DMS114 treated with DMSO at 0.1 percent for 48 hours (cell line): ENCODE results near the gene UBE3D.
"Not testable (repeated sequence)": the region's sequence is repeated elsewhere in the genome, so short reads cannot be mapped to it uniquely, and the experiment has no call there.

ENCODE experiments used
- DNase-seq: peaks from one replicate; lab custom pipeline; 2025; ENCODE audit not compliant: unreplicated experiment; lab: John Stamatoyannopoulos, UW

The UBE3D gene

GRCh38 chr6:82979657-82980056 is 86.0 kb downstream of the UBE3D start:
- DNase-seq, result no peak

- no peak for DNase-seq
These were observed 87.2 kb downstream of the UBE3D start for GRCh38 chr6:82978362-82978945.

DNA sequence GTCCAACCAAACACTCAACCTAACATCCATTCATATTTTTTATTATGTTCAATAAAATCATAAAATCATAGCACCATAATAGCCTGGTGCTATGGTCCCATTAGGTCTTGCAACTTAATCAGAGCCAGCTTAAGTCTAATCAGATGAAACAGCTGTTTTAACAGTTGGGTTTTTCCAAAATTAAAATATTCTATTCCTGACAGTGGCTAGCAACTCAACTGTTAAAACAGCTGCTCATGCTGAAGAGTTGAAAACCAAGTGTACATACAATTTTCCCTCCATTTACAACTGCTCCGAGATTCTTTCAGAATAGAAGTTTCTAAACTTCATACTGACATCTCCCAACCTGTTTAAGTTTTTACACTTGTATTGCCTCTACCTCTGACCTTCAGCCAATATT is 89.5 kb downstream of the UBE3D start:
- no peak for DNase-seq

GRCh38 chr6:82971877-82972460 is 93.7 kb downstream of the UBE3D start:
- DNase-seq, result no peak

DNA sequence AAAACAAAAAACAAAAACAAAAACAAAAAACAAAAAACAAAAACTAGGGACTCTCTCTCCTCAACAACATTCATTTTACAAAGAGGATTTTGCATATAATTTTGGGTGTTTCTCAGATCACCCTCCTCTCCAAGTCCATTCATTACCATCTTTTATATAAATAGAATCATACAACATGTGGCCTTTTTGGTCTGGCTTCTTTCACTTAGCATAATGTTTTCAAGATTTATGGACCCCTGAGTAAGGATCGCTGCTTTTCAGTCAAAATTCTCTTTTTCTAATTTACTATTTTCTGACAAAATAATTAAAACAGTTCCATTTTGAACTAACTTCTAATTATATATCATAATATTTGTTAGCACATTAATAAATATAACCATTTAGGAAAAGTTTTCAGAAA is 94.8 kb downstream of the UBE3D start:
- no peak for DNase-seq

DNA sequence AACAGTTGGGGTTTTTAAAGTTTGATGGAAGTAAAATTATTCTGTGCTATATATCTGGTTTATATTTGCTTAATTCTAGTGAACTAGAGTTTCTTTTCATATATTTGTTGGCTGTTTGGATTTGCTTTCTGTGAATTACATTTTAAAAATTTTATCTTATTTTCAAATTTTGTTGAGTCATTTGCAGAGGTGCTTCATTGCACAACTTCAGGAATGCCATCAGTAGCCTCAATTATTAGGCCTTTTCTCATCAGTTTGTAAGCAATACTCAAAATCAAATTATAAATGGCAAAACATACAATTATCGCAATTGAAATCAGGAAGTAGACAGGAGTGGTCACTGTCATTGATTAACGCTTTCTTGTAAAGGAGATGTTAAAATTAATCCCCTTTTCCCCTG is 96.9 kb downstream of the UBE3D start:
- no peak for DNase-seq

- DNase-seq, result no peak
These were observed 102.3 kb downstream of the UBE3D start for GRCh38 chr6:82963191-82963925.

DNA sequence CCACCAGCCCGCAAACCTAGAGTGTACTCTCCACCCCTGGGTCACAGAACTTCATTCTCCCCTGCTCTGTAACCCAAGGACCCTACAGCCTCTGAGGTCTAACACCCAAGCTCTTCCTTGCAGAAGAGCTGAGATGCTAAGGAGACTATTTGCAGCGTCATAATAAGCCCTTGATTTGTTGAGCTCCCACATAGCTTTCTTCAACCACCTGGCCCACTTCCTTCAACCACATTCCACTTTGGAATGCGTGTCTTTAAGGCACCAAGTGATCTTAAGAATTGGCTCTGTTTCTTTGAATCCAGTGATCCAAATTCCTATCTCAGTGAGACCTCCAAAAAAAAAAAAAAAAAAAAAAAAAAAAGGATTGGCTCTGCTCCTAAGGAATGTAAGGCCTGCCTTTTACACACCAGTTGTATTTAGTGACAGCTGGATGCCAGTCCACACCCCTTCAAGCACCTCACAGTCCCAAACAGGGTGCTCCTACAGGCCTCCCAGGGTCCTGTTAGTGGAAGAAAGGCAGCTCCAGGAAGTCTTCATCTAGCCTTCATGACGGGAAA is 106.2 kb downstream of the UBE3D start:
- no peak for DNase-seq

DNA sequence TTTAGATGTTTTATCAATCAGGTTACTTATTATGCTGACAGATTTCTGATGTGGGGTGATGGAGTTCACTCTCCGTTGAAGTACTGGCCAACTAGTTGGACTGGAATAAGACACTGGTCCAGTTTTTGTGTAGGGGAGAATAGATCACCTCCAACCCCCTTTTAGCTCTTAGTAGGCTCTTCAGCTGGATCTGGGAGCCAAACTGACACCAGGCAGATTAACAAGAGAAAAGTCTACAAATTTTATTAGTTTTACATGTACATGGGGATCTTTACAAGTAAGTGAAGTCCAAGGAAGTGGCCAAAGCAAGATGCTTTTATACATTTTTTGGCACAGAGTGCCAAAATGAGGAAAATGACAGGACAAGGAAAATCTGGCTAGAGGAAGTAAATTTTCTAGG is 107.1 kb downstream of the UBE3D start:
- DNase-seq, result no peak

DNA sequence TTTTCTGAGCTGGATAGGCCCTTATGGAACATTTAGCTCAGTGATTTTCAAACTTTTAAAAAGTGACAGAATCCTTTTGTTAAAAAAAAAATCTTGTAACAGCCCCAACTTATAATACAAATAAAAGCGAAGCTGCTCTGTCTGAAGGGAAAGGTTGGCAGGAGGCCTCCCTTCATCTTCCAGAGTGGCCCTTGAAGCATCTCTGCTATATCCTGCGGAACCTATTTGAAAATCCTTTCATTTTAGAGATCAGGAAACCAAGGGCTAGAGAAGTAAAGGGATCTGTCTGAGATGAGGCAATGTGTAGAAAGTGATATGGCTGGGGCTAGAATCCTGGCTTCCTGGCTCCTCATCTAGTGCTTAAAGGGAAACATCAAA is 107.8 kb downstream of the UBE3D start:
- DNase-seq, result no peak

DNA sequence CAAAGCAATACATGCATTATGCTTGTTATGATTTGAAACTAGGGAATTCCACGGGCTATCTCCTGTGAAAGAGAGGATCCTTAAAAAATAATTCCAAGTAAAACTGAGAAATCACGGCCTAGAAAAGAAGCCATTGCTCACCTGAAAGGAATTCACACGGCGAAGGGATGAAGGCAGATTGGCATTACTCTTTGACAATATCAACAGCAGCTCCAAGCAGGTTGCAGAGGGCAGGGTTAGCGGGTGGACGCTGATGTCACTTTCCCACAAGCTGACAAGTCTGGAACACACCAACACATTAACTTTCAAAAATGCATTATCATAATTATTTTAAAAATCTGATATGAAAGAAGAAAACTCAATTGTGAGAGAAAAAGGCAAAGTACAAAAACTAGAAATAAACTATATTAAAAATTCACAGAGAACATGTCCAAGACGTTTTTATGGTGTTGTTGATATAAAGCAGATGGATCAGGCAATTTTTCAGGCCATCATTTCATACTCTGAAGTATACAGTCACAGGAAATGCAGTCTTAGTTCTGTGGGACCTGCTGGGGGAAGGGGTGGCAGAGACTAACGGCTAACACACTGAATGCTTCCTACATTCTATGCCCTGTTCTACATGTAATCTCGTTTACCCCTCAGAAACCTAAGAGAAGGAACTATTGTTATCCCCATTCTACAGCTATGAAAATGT is 108.3 kb downstream of the UBE3D start:
- no peak for DNase-seq

- DNase-seq, result no peak
These were observed 109.8 kb downstream of the UBE3D start for GRCh38 chr6:82955841-82956240.

DNA sequence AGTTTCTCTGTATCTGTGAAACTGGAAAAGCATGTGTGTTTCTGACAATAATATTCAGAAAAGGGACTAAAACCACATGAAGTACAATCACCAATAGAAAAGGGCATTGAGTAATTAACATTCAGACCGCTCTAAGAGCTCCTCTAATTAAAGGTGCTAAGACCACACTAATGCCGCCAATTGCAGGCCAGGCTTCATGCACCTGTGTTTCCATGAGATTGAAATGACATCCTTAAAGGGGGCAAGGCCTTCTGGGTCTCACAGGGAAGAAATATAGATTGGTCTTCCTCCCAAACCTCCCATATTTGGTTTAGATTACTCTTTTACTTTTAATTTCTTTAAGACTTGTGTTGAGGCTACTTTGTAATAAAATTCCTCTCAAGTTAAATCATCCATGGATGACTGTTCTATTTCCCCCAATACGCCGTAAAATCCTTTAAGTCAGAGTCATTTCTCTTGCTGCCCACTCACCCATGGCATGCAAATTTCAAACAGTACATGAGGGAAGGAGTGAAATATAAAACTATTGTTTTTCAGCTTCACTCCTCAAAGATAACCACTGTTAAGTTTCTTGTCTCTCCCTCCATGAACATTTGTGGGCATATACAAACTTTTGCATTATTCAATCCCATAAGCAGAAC is 110.6 kb downstream of the UBE3D start:
- no peak for DNase-seq

GRCh38 chr6:82954356-82954755 is 111.3 kb downstream of the UBE3D start:
- no peak for DNase-seq

GRCh38 chr6:82953871-82954270 is 111.8 kb downstream of the UBE3D start:
- no peak for DNase-seq

DNA sequence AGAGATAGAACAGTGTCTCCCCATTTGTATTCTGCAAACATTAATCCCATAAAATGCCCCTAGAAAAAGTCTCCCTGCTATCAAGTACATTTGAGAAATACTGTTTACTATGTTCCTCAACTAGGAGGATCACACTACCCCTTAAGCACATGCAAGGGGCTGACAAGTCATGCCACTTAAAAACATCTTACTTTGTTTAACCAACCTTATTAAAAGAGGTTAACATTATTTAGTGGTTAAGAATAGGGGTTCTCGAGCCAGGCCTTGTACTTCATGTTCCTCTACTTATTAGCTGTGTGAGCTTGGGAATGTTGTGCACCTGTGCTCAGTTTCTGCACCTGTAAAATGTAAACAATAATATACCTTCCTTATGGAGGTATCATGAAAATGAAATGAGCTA is 113.7 kb downstream of the UBE3D start:
- DNase-seq, result no peak

GRCh38 chr6:82951389-82951788 is 114.3 kb downstream of the UBE3D start:
- DNase-seq, result no peak

GRCh38 chr6:82930915-82931314 is 134.7 kb downstream of the UBE3D start:
- DNase-seq, result not testable (repeated sequence)

DNA sequence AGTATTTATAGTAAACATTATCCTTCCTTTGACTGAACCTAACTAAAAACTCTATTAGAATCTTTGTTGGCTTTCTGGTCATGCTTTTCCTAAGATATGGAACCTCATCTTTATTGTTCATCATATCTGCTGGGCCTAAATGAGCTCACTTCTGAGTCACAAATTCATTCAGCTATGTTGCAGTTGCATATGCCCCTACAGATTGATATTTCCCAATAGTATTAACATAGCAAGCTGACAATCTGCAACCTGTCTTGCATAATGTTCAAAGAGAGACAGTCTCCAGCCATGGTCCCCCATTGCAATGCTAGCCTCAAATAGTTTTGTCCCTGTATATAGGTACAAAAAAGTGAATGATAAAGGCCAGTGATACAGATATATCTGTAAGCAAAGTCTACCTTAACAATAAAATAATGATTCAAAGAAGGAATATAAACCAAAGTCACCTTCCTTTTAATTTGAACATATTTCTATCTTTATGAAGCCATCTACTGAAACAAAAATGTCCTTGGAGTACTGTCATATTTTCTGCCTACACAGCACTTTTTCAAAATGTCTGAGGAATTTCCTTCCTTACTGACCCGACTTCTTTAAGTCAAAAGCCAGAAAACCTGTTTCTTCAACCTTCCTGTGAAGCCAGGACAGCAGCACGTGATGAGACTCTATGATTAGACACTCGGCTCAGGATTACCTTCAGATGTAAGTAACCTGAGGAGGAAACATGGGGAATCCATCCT is 140.7 kb downstream of the UBE3D start:
- DNase-seq, result no peak

GRCh38 chr6:82921258-82921657 is 144.4 kb downstream of the UBE3D start:
- no peak for DNase-seq
